Cardiac muscle cell (in vitro differentiated cells and primary cell): ENCODE data around the gene GSG1L. TPM values are rescaled to one million over a fixed set of nuclear protein-coding genes. Genes with fewer than 3 reads are reported as not detected.

ENCODE experiments used
- DNase-seq, 2 donors: peaks; one replicate each; pipeline versions ENCODE4 v3.0.0 to v3.0.0-alpha.2; 2010 to 2017; ENCODE audit warnings: low read depth in 1 of 2, low spot score in 1 of 2
- H3K27ac ChIP-seq: fragments of 200-600 bp; sonication (generic); 2 replicates; pipeline ENCODE4 v1.5.1; 2016
- H3K27me3 ChIP-seq: fragments of 200-600 bp; sonication (generic); 2 replicates; pipeline ENCODE4 v1.6.0; 2016; ENCODE audit warnings: control low read depth
- H3K36me3 ChIP-seq: fragments of 200-600 bp; sonication (generic); 2 replicates; pipeline ENCODE4 v1.5.1; 2016; ENCODE audit warnings: control low read depth
- H3K4me1 ChIP-seq: fragments of 200-600 bp; sonication (generic); 2 replicates; pipeline ENCODE4 v1.8.1; 2017; ENCODE audit warnings: low read depth, mild to moderate bottlenecking, mixed run types
- H3K4me3 ChIP-seq: fragments of 200-600 bp; sonication (generic); 2 replicates; pipeline ENCODE4 v1.5.1; 2016; ENCODE audit warnings: mild to moderate bottlenecking
- H3K9me3 ChIP-seq: fragments of 200-600 bp; sonication (generic); 2 replicates; pipeline ENCODE4 v1.5.1; 2017; ENCODE audit warnings: low read depth, mild to moderate bottlenecking, control low read depth
- CTCF ChIP-seq: IDR thresholded peaks from 2 replicates; pipeline ENCODE4 v1.5.1; 2012; ENCODE audit warnings: low read depth, mild to moderate bottlenecking, low read length
- polyA plus RNA-seq: library from polyadenylated mRNA; unstranded; fragments of >200 nt; fragmentation: Nextera tagmentation; extraction: Ambion mirVana; gene quantifications from 2 replicates; pipeline ENCODE4 v1.2.1, GENCODE V29; 2016
- total RNA-seq: library from RNA; depleted of rRNA; stranded (reverse); fragments of >200 nt; gene quantifications from 2 replicates; pipeline ENCODE4 v1.2.3, GENCODE V29; 2016

Gene GSG1L
- total and polyA plus RNA-seq, 2 experiments from 2014 or later, result not detected

- Histone ChIP-seq H3K27ac (no peak overlapping the region), H3K9me3 (no peaks in the 10 kb centered on the region), H3K4me1 (no peaks in the 10 kb centered on the region), H3K4me3 (no peak overlapping the region), H3K27me3 (no peaks in the 10 kb centered on the region), H3K36me3 (peaks cover 16% of the 10 kb centered on the region)
- no peak for DNase-seq
- no peak for TF ChIP-seq CTCF
Observed at GRCh38 chr16:28098171-28098958, 34.9 kb upstream of the GSG1L start.

- Histone ChIP-seq H3K36me3 (peaks cover 11% of the 10 kb centered on the region), H3K27ac (no peak overlapping the region), H3K4me1 (peaks cover 6% of the 10 kb centered on the region), H3K27me3 (no peaks in the 10 kb centered on the region), H3K9me3 (no peaks in the 10 kb centered on the region), H3K4me3 (no peak overlapping the region)
- no peak for DNase-seq
- no peak for TF ChIP-seq CTCF
Observed at GRCh38 chr16:28096983-28097899, 33.7 kb upstream of the GSG1L start.

- no peak for DNase-seq
- Histone ChIP-seq H3K27ac (no peak overlapping the region), H3K27me3 (no peaks in the 10 kb centered on the region), H3K36me3 (no peaks in the 10 kb centered on the region), H3K4me1 (peaks cover 6% of the 10 kb centered on the region), H3K9me3 (no peaks in the 10 kb centered on the region), H3K4me3 (no peak overlapping the region)
- no peak for TF ChIP-seq CTCF
Observed at GRCh38 chr16:28093385-28093725, 29.8 kb upstream of the GSG1L start.

GRCh38 chr16:28092721-28093384 is 29.3 kb upstream of the GSG1L start:
- no peak overlapping the region for H3K4me3 ChIP-seq
- DNase-seq, result no peak
- H3K36me3 ChIP-seq, result no peaks in the 10 kb centered on the region
- H3K27ac ChIP-seq, result no peak overlapping the region
- no peaks in the 10 kb centered on the region for H3K27me3 ChIP-seq
- TF ChIP-seq CTCF, result no peak
- H3K9me3 ChIP-seq, result no peaks in the 10 kb centered on the region
- peaks cover 6% of the 10 kb centered on the region for H3K4me1 ChIP-seq

- H3K4me3 ChIP-seq, result no peak overlapping the region
- peaks cover 6% of the 10 kb centered on the region for H3K4me1 ChIP-seq
- no peak for DNase-seq
- no peaks in the 10 kb centered on the region for H3K36me3 ChIP-seq
- H3K9me3 ChIP-seq, result no peaks in the 10 kb centered on the region
- H3K27ac ChIP-seq, result no peak overlapping the region
- H3K27me3 ChIP-seq, result no peaks in the 10 kb centered on the region
- no peak for TF ChIP-seq CTCF
Observed at GRCh38 chr16:28091656-28092055, 28.1 kb upstream of the GSG1L start.
